ENCODE measurements around the gene ISX. TPM values are rescaled to one million over a fixed set of nuclear protein-coding genes. Genes with fewer than 3 reads are reported as not detected.

The ISX gene
- total RNA-seq, 4 donors from 2014 or later: not detected

- Histone ChIP-seq H3K36me3 (no peaks in the 10 kb centered on the region), H3K9me3 (peaks cover 0 to 25% (median 0%) of the 10 kb centered on the region in 4 donors), H3K27ac (no peak overlapping the region), H3K27me3 (no peaks in the 10 kb centered on the region), H3K4me3 (no peak overlapping the region), H3K4me1 (no peaks in the 10 kb centered on the region)
- TF ChIP-seq, protein P1, sequence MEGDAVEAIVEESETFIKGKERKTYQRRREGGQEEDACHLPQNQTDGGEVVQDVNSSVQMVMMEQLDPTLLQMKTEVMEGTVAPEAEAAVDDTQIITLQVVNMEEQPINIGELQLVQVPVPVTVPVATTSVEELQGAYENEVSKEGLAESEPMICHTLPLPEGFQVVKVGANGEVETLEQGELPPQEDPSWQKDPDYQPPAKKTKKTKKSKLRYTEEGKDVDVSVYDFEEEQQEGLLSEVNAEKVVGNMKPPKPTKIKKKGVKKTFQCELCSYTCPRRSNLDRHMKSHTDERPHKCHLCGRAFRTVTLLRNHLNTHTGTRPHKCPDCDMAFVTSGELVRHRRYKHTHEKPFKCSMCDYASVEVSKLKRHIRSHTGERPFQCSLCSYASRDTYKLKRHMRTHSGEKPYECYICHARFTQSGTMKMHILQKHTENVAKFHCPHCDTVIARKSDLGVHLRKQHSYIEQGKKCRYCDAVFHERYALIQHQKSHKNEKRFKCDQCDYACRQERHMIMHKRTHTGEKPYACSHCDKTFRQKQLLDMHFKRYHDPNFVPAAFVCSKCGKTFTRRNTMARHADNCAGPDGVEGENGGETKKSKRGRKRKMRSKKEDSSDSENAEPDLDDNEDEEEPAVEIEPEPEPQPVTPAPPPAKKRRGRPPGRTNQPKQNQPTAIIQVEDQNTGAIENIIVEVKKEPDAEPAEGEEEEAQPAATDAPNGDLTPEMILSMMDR (IDR thresholded peaks at IDR 0.05): no peak
- DNase-seq (ENCODE audit: low spot score in 2 of 2): no peak
- WGBS, 2 donors: 75 to 92% methylated on average over 3 of the region's 3 CpGs
Observed at GRCh38 chr22:35059632-35060031, 6.3 kb upstream of the ISX start.

GRCh38 chr22:35064664-35065063, 1.3 kb upstream of the ISX start:
- H3K4me1 ChIP-seq: no peaks in the 10 kb centered on the region
- WGBS, 2 donors: 86 to 96% methylated on average over 1 of the region's 1 CpG

DNA sequence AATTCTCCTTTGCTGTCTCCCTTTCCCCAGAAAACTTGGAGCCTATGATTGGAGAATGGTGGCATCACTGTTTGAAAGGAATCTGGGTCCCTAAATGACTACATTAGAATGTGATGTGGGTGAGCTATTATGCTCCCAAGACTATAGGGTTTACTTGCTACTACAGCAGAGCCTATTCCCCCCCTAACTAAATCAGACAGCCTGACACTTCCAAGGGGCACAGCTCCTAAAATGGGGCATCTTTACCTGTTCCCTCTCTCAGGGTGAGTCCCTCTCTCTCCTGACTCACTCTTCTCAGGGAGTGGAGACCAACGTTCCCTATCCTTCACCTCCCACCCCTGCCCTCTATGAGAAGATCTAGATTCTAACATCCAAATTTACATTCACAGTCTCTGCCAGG, 775 bp upstream of the ISX start:
- Histone ChIP-seq H3K27ac (no peak overlapping the region), H3K27me3 (no peaks in the 10 kb centered on the region), H3K36me3 (no peaks in the 10 kb centered on the region), H3K9me3 (no peaks in the 10 kb centered on the region), H3K4me3 (no peak overlapping the region), H3K4me1 (no peaks in the 10 kb centered on the region)
- 80% methylated on average over 1 of the region's 1 CpG; no CpG with 5 or more reads in 1 of the 2 donors for WGBS, 2 donors
- TF ChIP-seq EP300 (IDR thresholded peaks at IDR 0.05): no peak
- DNase-seq (ENCODE audit: low spot score in 2 of 2): no peak

More at GRCh38 chr22:35064664-35065063, 1.3 kb upstream of the ISX start:
- no peak overlapping the region for H3K4me3 ChIP-seq
- H3K9me3 ChIP-seq: peaks cover 0 to 3% (median 0%) of the 10 kb centered on the region in 4 donors
- no peak overlapping the region for H3K27ac ChIP-seq
- no peak for DNase-seq (ENCODE audit: low spot score in 2 of 2)
- no peaks in the 10 kb centered on the region for H3K36me3 ChIP-seq
- TF ChIP-seq, protein P1 (IDR thresholded peaks at IDR 0.05): no peak
- TF ChIP-seq EP300 (IDR thresholded peaks at IDR 0.05) (no peak), POLR2A (IDR thresholded peaks at IDR 0.05) (no peak)
- H3K27me3 ChIP-seq: no peaks in the 10 kb centered on the region

DNA sequence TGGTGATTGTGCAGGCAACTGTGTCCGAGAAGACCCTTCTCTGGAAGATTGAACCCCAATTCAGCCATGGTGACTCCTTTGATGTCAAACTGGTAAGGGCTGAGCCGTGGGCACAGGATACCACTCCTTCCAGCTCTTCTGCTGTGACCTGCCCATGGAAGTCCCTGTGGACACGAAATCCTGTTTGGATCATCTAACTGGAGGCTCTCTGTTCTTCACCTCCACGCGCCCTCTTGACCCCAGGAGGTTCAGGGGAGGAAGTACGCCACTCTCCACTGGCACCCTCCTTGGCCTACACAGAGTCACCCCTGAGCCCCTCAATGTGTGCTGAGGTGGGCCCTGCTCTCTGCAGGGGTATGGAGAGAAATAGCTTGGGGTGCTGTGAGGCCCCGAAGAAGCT, 810 bp downstream of the ISX start:
- WGBS, 2 donors: 77 to 82% methylated on average over 7 of the region's 7 CpGs
- peak overlapping the region in 1 of 4 donors; percentile 50 for H3K27ac ChIP-seq
- DNase-seq (ENCODE audit: low spot score in 2 of 2): no peak

GRCh38 chr22:35069541-35069940, 3.6 kb downstream of the ISX start:
- H3K9me3 ChIP-seq: no peaks in the 10 kb centered on the region
- H3K4me1 ChIP-seq: no peaks in the 10 kb centered on the region
- no peaks in the 10 kb centered on the region for H3K36me3 ChIP-seq
- WGBS, 2 donors: 42 to 43% methylated on average over 1 of the region's 1 CpG
- no peak for DNase-seq (ENCODE audit: low spot score in 2 of 2)
- H3K27me3 ChIP-seq: no peaks in the 10 kb centered on the region
- TF ChIP-seq POLR2A (IDR thresholded peaks at IDR 0.05): no peak
- TF ChIP-seq, protein P1 (IDR thresholded peaks at IDR 0.05): no peak
- no peak for TF ChIP-seq EP300 (IDR thresholded peaks at IDR 0.05)
- H3K27ac ChIP-seq: no peak overlapping the region
- no peak overlapping the region for H3K4me3 ChIP-seq

More for the DNA sequence above, 810 bp downstream of the ISX start:
- Histone ChIP-seq H3K27me3 (no peaks in the 10 kb centered on the region), H3K4me3 (peak overlapping the region in 1 of 4 donors; percentile 27), H3K4me1 (no peaks in the 10 kb centered on the region), H3K9me3 (no peaks in the 10 kb centered on the region), H3K36me3 (no peaks in the 10 kb centered on the region)
- TF ChIP-seq, protein P1 (IDR thresholded peaks at IDR 0.05): no peak
- no peak for TF ChIP-seq POLR2A (IDR thresholded peaks at IDR 0.05)
- no peak for TF ChIP-seq EP300 (IDR thresholded peaks at IDR 0.05)
